ENCODE results near the gene TMCO1.
"Not testable (repeated sequence)": the region's sequence is repeated elsewhere in the genome, so short reads cannot be mapped to it uniquely, and the experiment has no call there.

TMCO1 gene

DNA sequence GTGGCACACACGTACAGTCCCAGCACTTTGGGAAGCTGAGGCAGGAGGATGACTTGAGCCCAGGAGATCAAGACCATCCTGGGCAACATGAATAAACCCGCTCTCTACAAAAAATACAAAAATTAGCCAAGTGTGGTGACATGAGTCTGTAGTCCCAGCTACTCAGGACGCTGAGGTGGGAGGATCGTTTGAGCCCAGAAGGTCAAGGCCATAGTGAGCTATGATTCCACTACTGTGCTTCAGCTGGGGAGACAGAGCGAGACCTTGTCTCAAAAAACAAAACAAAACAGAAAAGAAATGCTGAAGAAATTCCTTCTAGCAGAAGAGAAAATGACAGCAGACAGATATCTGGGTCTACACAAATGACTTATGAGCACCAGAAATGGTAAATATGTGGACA, 80.6 kb downstream of the TMCO1 start:
- TF ChIP-seq, protein P1, sequence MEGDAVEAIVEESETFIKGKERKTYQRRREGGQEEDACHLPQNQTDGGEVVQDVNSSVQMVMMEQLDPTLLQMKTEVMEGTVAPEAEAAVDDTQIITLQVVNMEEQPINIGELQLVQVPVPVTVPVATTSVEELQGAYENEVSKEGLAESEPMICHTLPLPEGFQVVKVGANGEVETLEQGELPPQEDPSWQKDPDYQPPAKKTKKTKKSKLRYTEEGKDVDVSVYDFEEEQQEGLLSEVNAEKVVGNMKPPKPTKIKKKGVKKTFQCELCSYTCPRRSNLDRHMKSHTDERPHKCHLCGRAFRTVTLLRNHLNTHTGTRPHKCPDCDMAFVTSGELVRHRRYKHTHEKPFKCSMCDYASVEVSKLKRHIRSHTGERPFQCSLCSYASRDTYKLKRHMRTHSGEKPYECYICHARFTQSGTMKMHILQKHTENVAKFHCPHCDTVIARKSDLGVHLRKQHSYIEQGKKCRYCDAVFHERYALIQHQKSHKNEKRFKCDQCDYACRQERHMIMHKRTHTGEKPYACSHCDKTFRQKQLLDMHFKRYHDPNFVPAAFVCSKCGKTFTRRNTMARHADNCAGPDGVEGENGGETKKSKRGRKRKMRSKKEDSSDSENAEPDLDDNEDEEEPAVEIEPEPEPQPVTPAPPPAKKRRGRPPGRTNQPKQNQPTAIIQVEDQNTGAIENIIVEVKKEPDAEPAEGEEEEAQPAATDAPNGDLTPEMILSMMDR (IDR thresholded peaks at IDR 0.05; ENCODE audit: low read depth, low read length, missing control alignments), result no peak
- no peak overlapping the region for H3K4me3 ChIP-seq (replicated peaks; ENCODE audit: low read depth, low read length)
- no peak for DNase-seq (ENCODE audit: extremely low read depth, low read depth)

- TF ChIP-seq, protein P1 (IDR thresholded peaks at IDR 0.05; ENCODE audit: low read depth, low read length, missing control alignments), result no peak
- DNase-seq (ENCODE audit: extremely low read depth, low read depth), result no peak
- no peak overlapping the region for H3K4me3 ChIP-seq (replicated peaks; ENCODE audit: low read depth, low read length)
Measured at GRCh38 chr1:165686971-165687433, 81.7 kb downstream of the TMCO1 start.

DNA sequence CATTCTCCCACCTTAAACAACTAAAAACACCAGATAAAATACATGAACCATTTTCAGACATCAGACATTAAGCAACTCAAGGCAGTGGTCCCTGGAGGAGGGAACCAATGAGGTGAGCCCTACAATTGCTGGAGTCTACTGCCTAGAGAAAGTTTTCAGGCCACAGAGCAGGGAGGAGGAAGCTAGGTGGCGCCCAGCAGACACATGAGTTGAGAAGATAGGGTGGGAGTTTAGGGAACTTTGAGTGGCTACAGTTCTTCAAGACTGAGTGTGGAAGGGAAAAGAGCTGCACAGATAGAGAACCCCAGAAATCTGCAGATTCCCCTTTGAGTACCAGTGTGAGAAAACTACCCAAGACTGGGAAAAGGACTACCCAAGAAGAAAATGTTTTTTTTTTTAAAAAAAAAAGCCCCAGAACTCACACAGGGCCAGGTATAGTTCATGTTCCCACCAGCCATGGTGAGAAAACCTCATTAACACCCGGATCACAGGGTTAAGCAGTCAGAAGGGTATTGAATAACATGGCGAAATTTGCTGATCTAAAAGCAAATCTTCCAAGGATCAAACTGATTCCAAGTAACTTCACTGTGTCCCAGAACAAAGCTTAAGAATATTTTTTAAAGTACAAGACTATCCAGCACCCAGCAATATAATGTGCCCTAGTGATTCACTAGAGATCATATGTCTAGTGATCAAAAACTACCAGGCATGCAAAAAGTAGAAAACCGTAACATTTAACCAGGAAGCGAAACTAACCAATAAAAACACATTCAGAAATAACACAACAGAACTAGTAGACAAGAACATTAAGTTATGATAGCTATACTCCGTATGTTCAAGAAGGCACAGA, 82.3 kb downstream of the TMCO1 start:
- no peak for DNase-seq (ENCODE audit: extremely low read depth, low read depth)
- no peak overlapping the region for H3K4me3 ChIP-seq (replicated peaks; ENCODE audit: low read depth, low read length)

DNA sequence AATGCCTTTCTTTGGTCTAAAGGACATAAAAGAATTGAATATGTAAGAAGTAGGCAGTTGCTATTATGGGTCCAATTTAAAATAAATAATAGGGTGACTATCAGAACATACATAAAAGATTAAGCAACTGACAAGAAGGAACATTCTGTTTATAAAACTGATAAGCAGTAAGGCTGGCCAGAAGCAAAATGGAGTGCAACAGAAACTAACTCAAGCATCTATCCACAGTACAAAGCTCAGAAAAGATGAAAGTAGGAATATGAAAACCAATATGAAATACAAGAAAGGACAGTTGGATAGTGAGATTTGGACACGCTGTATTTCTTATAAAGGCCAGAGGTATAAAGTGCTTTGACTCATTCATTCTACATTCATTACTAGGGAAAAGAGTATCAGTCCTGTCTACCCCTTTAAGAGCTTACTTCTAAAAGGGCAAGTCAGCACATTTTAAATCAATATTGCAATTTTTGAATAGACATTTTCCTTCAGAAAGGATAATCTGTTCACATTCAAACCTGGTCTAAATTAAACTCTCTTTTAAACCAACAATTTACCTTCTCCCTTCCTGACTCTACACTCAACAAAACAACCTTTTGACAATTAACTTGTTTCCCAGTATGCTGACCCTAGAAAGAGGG, 84.7 kb downstream of the TMCO1 start:
- no peak overlapping the region for H3K4me3 ChIP-seq (replicated peaks; ENCODE audit: low read depth, low read length)
- DNase-seq (ENCODE audit: extremely low read depth, low read depth), result no peak
- TF ChIP-seq, protein P1 (IDR thresholded peaks at IDR 0.05; ENCODE audit: low read depth, low read length, missing control alignments), result no peak

More for the DNA sequence above, 82.3 kb downstream of the TMCO1 start:
- TF ChIP-seq, protein P1 (IDR thresholded peaks at IDR 0.05; ENCODE audit: low read depth, low read length, missing control alignments), result no peak

DNA sequence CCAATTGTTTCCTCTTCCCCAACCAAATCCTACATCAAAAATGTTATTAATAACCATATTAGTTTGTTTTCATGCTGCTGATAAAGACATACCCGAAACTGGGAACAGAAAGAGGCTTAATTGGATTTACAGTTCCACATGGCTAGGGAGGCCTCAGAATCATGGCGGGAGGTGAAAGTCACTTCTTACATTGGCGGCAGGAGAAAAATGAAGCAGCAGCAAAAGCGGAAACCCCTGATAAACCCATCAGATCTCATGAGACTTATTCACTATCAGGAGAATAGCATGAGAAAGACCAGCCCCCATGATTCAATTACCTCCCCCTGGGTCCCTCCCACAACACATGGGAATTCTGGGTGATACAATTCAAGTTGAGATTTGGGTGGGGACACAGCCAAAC, 87.9 kb downstream of the TMCO1 start:
- not testable (repeated sequence) for DNase-seq (ENCODE audit: extremely low read depth, low read depth); H3K4me3 ChIP-seq (replicated peaks; ENCODE audit: low read depth, low read length)

DNA sequence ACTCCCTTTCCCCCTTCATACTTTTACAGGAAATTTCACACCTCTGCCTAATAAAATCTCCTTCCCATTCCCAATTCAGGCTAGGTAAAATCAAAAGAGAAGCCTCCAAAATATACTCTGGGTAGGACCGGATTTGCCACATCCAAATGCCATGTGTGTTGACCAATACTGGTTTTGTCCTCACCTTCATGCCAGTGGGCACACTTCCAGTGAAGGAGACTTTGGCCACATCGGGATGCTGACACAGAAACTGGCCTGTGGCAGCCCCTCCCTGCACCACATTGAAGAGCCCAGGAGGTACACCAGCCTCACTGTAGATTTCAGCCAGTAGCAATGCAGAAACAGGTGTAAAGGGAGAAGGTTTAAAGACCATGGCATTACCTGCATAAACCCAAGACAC, 88.4 kb downstream of the TMCO1 start:
- no peak for DNase-seq (ENCODE audit: extremely low read depth, low read depth)
- TF ChIP-seq, protein P1 (IDR thresholded peaks at IDR 0.05; ENCODE audit: low read depth, low read length, missing control alignments), result no peak
- H3K4me3 ChIP-seq (replicated peaks; ENCODE audit: low read depth, low read length), result no peak overlapping the region

- no peak overlapping the region for H3K4me3 ChIP-seq (replicated peaks; ENCODE audit: low read depth, low read length)
- TF ChIP-seq, protein P1 (IDR thresholded peaks at IDR 0.05; ENCODE audit: low read depth, low read length, missing control alignments), result no peak
- DNase-seq (ENCODE audit: extremely low read depth, low read depth), result no peak
Measured at GRCh38 chr1:165679282-165680036, 89.2 kb downstream of the TMCO1 start.

Measured in HFF-Myc (cell line).